A673 (cell line): Measurements from ENCODE around the gene SOX13. TPM values are rescaled to one million over a fixed set of nuclear protein-coding genes. Genes with fewer than 3 reads are reported as not detected.

Source experiments
- BruUV-seq: library from RNA; stranded (reverse); fragments of 400-500 nt; replicated peaks from 2 replicates; lab custom pipeline; 2021; lab: Mats Ljungman, UMichigan
- CTCF ChIA-PET: fragments of 300-600 bp; sonication (Branson Sonifier 250); formaldehyde crosslinking; loops from one replicate; lab custom pipeline; 2022; ENCODE audit warnings: antibody characterized with exemption; lab: Charles Lee
- POLR2A ChIA-PET: fragments of 300-600 bp; sonication (Branson Sonifier 250); formaldehyde crosslinking; loops from one replicate; lab custom pipeline; 2022; ENCODE audit warnings: antibody characterized with exemption; ENCODE audit not compliant: low non-redundant PET; lab: Charles Lee
- DNase-seq: peaks from one replicate; pipeline ENCODE4 v3.0.0-alpha.2; 2015; ENCODE audit warnings: low spot score
- H3K27ac ChIP-seq: fragments of 200-600 bp; sonication (generic); 2 replicates; pipeline ENCODE4 v1.5.1; 2016; ENCODE audit warnings: mixed run types, low read depth, mild to moderate bottlenecking, mixed read lengths, antibody characterized with exemption, low read length; ENCODE audit not compliant: poor library complexity, severe bottlenecking
- H3K27me3 ChIP-seq: fragments of 200-600 bp; sonication (generic); replicated peaks from 2 replicates; pipeline ENCODE4 v1.6.1; 2017; ENCODE audit warnings: mixed run types, low read depth, mild to moderate bottlenecking, mixed read lengths, antibody characterized with exemption, low read length; ENCODE audit not compliant: insufficient read depth, poor library complexity
- H3K36me3 ChIP-seq: fragments of 200-600 bp; sonication (generic); 2 replicates; pipeline ENCODE4 v1.6.1; 2016; ENCODE audit warnings: mixed run types, mild to moderate bottlenecking, mixed read lengths, antibody characterized with exemption, low read length; ENCODE audit not compliant: insufficient read depth, poor library complexity, severe bottlenecking
- H3K4me1 ChIP-seq: fragments of 200-600 bp; sonication (generic); 2 replicates; pipeline ENCODE4 v1.6.1; 2017; ENCODE audit warnings: mixed run types, mild to moderate bottlenecking, mixed read lengths, antibody characterized with exemption, low read length; ENCODE audit not compliant: insufficient read depth, poor library complexity, severe bottlenecking
- H3K4me3 ChIP-seq: fragments of 200-600 bp; sonication (generic); 2 replicates; pipeline ENCODE4 v1.5.1; 2016; ENCODE audit warnings: low read depth, mixed run types, mild to moderate bottlenecking, mixed read lengths, low read length; ENCODE audit not compliant: poor library complexity, severe bottlenecking
- H3K9me3 ChIP-seq: fragments of 200-600 bp; sonication (generic); 2 replicates; pipeline ENCODE4 v1.6.1; 2016; ENCODE audit warnings: mixed run types, low read depth, mild to moderate bottlenecking, mixed read lengths, antibody characterized with exemption, low read length; ENCODE audit not compliant: poor library complexity, severe bottlenecking
- CTCF ChIP-seq: fragments of 300-800, 200-600 bp; sonication (generic); conservative IDR thresholded peaks from 2 replicates; pipeline ENCODE4 v1.5.1; 2017; ENCODE audit warnings: low read depth, mild to moderate bottlenecking, antibody characterized with exemption, low read length, moderate library complexity, mixed read lengths
- EZH2 ChIP-seq: fragments of 200-600 bp; sonication (generic); IDR thresholded peaks from 2 replicates; pipeline ENCODE4 v1.6.1; 2017; ENCODE audit warnings: borderline replicate concordance, low read depth, mild to moderate bottlenecking, mixed read lengths, antibody characterized with exemption, low read length; ENCODE audit not compliant: poor library complexity, severe bottlenecking
- intact Hi-C: fragments of 100-400 bp; cut with micrococcal nuclease; formaldehyde crosslinking; loops from one replicate; pipeline ENCODE4 v1.10.0; 2022; ENCODE audit not compliant: unreplicated experiment
- total RNA-seq: library from RNA; stranded (reverse); gene quantifications from 2 replicates; pipeline ENCODE4 v1.2.3, GENCODE V29; 2021

SOX13 gene
- total RNA-seq, 1 experiment from 2014 or later: 9.4 TPM

GRCh38 chr1:204091066-204091465 is 18.2 kb downstream of the SOX13 start:
- no peaks in the 10 kb centered on the region for H3K27me3 ChIP-seq
- H3K36me3 ChIP-seq: no peaks in the 10 kb centered on the region
- no peak for DNase-seq
- no peak overlapping the region for H3K27ac ChIP-seq
- H3K9me3 ChIP-seq: no peaks in the 10 kb centered on the region
- CTCF ChIA-PET: no interaction called here
- H3K4me3 ChIP-seq: no peak overlapping the region
- TF ChIP-seq EZH2: no peak
- no peak for TF ChIP-seq CTCF
- peaks cover 12% of the 10 kb centered on the region for H3K4me1 ChIP-seq
- POLR2A ChIA-PET: no interaction called here
- no TSS peak for BruUV-seq
- intact Hi-C loops: no loop called here

- H3K27ac ChIP-seq: no peak overlapping the region
- no peak for TF ChIP-seq CTCF
- TF ChIP-seq EZH2: no peak
- ChIA-PET CTCF (no interaction called here), POLR2A (no interaction called here)
- no peaks in the 10 kb centered on the region for H3K9me3 ChIP-seq
- intact Hi-C loops: no loop called here
- no peak overlapping the region for H3K4me3 ChIP-seq
- H3K4me1 ChIP-seq: peaks cover 12% of the 10 kb centered on the region
- no peaks in the 10 kb centered on the region for H3K27me3 ChIP-seq
- no peaks in the 10 kb centered on the region for H3K36me3 ChIP-seq
- BruUV-seq: no TSS peak
- DNase-seq: no peak
Observed at GRCh38 chr1:204091787-204092312, 18.9 kb downstream of the SOX13 start.

- TF ChIP-seq CTCF (no peak), EZH2 (no peak)
- intact Hi-C loops: no loop called here
- CTCF ChIA-PET: no interaction called here
- no peak overlapping the region for H3K27ac ChIP-seq
- POLR2A ChIA-PET: no interaction called here
- no peaks in the 10 kb centered on the region for H3K27me3 ChIP-seq
- no peak overlapping the region for H3K4me3 ChIP-seq
- H3K36me3 ChIP-seq: no peaks in the 10 kb centered on the region
- DNase-seq: no peak
- BruUV-seq: no TSS peak
- H3K4me1 ChIP-seq: peaks cover 12% of the 10 kb centered on the region
- H3K9me3 ChIP-seq: no peaks in the 10 kb centered on the region
Observed at GRCh38 chr1:204092632-204093420, 19.9 kb downstream of the SOX13 start.
